HCT116 (cell line): ENCODE measurements around the gene KANSL1.

ENCODE experiments used
- ATF3 ChIP-seq: IDR thresholded peaks from 2 replicates; pipeline ENCODE4 v1.6.1; 2012
- CEBPB ChIP-seq: IDR thresholded peaks from 2 replicates; pipeline ENCODE4 v1.6.1; 2012; ENCODE audit warnings: low read depth
- CTCF ChIP-seq, 3 experiments: fragments of 200-600 bp in 1 of 3; sonication (generic) in 1 of 3; IDR thresholded peaks in 2 of 3; conservative IDR thresholded peaks in 1 of 3; 2 replicates each; pipeline ENCODE4 v1.5.1; 2012 to 2017; ENCODE audit warnings: low read depth in 2 of 3, low read length in 2 of 3, antibody characterized with exemption in 1 of 3, borderline replicate concordance in 1 of 3, control low read depth in 1 of 3, mild to moderate bottlenecking in 1 of 3, mixed read lengths in 1 of 3, mixed run types in 1 of 3, moderate library complexity in 1 of 3; ENCODE audit not compliant: insufficient read depth in 1 of 3
- EZH2 ChIP-seq: fragments of 200-600 bp; sonication (generic); IDR thresholded peaks from 2 replicates; pipeline ENCODE4 v1.6.1; 2017; ENCODE audit warnings: antibody characterized with exemption, mixed run types
- POLR2AphosphoS5 ChIP-seq: IDR thresholded peaks from 2 replicates; pipeline ENCODE4 v1.6.1; 2011; ENCODE audit warnings: mild to moderate bottlenecking, low read depth, low read length, moderate library complexity
- REST ChIP-seq: IDR thresholded peaks from 2 replicates; pipeline ENCODE4 v1.6.1; 2012; ENCODE audit warnings: low read depth

- no peak for TF ChIP-seq POLR2AphosphoS5
- no peak for TF ChIP-seq CTCF (IDR thresholded peaks at IDR 0.05 in 2 of 3, conservative IDR thresholded peaks at IDR 0.05 in 1 of 3; ENCODE audit: borderline replicate concordance in 1 of 3, insufficient read depth in 1 of 3, low read depth in 2 of 3, low read length in 2 of 3)
- no peak for TF ChIP-seq CEBPB
- TF ChIP-seq REST: no peak
- TF ChIP-seq EZH2: no peak
- no peak for TF ChIP-seq ATF3
Observed at GRCh38 chr17:46117850-46118696, 75.2 kb downstream of the KANSL1 start.
